DMS53 treated with DMSO at 0.1 percent for 48 hours (cell line): ENCODE measurements around the gene PCMT1.
A peak's percentile ranks its signal among the peaks of the same experiment; 100 is the strongest.
"Not testable (repeated sequence)": the region's sequence is repeated elsewhere in the genome, so short reads cannot be mapped to it uniquely, and the experiment has no call there.

ENCODE experiments used
- DNase-seq: peaks from one replicate; lab custom pipeline; 2025; ENCODE audit not compliant: unreplicated experiment; lab: John Stamatoyannopoulos, UW

The PCMT1 gene

DNA sequence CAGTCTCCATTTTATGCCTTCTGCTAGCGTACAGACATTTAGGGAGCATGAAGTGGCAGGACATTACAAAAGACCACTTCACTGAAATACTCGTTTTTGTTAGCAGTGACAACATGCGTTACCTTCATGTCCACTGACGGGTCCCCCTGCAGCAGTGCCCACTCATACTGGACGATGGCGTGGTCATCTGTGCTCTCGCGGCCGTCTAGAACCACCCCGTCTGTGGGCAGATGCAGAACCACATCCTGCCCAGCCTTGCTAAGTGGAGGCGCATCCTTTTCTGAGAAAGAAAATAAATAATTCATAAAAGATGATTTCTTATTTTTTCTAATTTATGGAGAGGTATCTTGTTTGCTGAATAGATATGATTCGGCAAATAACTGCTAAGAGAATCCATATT, 103.3 kb downstream of the PCMT1 start:
- DNase-seq, result no peak

DNA sequence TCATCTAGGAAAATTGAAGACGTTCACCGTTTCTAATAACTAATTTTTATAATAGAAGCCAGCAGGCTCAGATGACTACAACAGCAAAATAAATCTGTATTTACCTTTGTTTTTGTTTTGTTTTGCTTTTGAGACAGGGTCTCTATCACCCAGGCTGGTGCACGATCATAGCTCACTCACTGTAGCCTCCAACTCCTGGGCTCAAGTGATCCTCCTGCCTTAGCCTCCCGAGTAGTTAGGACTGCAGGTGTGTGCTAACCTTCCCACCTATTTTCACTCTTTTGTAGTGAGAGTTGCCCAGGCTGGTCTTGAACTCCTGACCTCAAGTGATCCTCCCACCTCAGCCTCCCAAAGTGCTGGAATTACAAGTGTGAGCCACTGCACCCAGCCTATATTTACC, 104.5 kb downstream of the PCMT1 start:
- not testable (repeated sequence) for DNase-seq

DNA sequence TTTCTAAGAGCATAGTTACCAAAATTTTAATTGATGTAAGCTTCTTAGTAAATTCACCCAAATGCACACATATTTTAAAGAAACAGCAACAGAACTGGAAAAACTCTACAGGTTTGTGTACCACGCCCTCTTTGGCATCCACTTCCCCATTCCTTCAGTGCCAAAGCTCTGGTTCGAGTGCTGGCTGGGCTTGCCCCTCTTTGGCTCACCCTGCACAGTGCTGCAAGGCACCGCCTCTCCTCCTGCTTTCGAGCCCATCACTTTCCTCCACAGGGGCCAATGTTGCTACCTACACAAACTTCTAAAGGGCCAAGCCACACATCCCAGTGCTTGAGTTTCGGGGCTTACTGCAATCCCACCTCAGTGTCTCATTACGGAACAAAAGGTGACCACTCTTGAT, 105.0 kb downstream of the PCMT1 start:
- DNase-seq, result no peak

DNA sequence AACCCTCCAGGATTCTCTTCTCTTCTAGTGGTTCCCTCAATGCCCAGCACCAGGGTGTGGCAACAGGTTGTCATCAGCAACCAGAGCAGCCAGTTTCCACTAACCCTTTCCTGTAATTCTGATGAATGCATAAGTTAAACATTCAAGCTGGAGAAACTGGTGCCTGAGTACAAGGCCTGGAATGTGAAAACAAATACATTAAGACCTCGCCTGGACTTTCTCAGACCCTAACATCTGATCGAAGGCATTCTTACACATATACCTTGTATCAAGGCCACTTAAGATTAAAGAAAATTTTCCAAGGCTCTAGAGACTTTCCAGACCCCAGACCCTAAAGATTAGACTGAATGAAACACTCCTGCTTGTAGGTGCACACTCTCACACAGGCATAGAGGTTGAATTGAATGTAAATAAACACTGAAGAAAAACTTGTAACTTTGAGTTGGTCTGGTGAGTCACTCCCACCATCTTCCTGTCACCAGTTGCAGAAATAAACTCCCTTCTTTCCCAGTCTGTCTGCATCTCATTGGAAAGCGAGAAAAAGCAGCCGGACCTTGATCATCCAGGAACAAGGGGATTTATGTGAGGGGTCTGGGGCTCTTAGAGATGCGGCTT, 105.6 kb downstream of the PCMT1 start:
- no peak for DNase-seq

DNA sequence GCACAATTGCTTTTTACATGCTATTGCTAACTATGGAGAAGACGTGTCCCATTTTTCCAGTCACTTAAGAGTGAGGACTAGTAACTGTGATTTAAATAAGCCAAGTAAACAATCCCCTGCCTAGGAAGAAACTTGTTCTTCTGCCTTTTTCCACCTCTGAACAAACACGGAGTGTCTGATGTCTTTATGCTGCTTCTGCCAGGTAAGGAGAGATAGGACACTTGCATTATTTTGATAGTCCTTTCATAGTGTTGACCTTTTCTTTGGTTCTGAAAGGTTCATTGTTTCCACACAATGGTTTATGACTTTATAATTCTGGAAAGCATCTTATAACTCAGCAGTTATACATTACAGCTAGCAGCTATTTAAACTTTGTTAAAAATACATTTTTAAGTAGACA, 106.2 kb downstream of the PCMT1 start:
- no peak for DNase-seq

DNA sequence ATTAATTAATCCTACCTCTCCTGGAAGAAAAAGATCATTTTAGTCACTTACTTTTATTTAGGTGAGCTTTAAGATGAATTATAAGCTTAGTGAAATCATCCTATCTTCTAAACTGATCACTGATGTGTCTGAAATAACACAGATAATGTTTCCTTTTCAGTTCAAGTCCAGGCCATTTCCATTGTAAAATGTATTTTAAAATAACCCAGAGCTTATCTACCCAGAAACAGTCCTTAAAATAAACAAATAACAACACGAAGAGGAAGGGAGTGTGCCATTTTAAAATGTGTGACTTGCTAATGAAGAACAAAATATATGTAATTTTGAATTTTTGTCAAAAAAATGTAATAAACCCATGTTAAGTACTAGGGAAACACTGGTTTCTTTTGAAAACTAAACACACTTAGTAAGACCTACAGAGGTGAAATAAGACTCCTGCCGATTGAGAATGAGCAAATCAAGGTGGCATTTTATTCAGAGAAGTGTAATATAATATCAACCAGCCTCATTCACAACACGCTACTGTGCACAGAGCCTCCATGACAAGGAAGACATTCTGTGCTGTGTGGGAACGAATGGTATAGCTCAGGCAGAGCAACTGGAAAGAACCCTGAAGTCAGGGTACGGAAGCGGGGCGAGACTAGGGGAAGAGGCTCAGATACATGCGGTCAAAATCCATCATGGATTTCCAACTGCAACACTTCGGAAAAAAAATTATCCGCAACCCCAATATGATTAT, 106.9 kb downstream of the PCMT1 start:
- no peak for DNase-seq

DNA sequence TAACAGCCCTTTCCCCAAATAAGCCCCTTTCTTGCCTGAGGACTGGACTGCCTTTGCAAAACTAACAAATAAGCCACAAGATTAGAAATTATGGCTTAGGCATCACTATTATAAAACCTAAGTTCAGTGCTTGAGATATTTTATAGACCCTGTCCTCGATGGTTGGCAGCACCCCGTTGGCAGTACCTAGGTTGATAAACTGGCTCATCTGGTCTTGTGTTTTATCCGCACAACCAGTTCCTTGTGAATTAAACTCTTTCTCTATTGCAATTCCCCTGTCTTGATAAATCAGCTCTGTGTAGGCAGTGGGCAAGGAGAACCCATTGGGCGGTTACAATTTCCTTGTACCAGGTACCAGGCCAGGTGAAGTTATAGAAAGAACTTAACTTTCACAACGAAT, 108.0 kb downstream of the PCMT1 start:
- DNase-seq, result no peak

DNA sequence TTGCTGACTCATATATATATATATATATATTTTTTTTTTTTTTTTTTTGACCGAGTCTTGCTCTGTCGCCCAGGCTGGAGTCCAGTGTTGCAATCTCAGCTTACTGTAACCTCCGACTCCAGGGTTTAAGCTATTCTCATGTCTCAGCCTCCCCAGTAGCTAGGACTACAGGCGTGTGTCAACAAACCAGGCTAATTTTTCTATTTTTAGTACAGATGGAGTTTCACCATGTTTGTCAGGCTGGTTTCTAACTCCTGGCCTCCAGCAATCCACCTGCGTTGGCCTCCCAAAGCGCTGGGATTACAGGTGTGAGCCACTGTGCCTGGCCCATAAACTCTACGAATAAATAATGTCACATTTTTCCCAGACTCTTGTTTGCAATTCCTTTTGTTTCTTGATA, 109.8 kb downstream of the PCMT1 start:
- peak; percentile 61 for DNase-seq

DNA sequence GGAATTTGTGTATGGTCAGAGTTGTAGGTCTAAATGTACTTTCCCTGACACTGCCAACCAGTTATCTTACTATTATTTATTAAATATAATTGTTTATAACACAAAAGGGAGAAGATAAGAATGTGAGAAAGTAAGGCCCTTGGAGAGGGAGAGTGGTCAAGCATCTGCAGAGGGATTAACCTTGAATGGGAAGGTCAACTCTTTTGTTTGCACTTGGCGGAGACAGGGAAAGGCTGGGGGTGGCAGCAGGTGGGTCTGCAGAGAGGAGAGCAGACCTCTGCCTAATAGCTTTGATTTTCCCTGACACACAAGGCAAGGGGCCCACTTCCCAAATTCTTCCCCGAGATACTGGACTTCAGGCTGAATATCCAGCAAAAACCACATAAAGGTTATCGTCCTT, 110.4 kb downstream of the PCMT1 start:
- DNase-seq, result no peak

DNA sequence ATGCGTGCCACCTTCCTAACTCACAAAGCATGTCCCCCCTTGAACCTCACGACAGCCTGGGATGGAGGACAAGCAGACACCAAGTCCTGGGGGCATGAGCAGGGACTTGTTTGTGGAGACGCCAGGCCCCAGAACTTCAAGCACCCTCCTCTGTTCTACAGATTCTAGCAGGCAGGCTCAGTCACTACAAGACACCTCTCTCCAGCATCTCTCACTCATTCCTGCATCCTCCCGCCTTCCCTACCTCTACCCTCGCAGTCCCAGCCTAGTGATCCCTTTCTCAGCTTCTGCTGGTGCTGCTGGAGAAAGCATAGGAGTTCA, 110.9 kb downstream of the PCMT1 start:
- no peak for DNase-seq
